Measurements from ENCODE around the gene CENPT.

The CENPT gene

GRCh38 chr16:67847064-67847861 lies at the start of gene CENPT:
CENPT (minus strand) TSS chr16:67847693; CDS start chr16:67833859, 13,834 bp downstream.
- peak; percentile 22 for DNase-seq (ENCODE audit: low read depth)
- TF ChIP-seq CTCF (IDR thresholded peaks at IDR 0.05; ENCODE audit: insufficient read depth, low read depth, low read length, missing control alignments): no peak
- peak within 1 kb of the TSS; percentile 67 for H3K4me3 ChIP-seq (ENCODE audit: low read depth, low read length)

- no peak for TF ChIP-seq CTCF (IDR thresholded peaks at IDR 0.05; ENCODE audit: insufficient read depth, low read depth, low read length, missing control alignments)
- no peak for DNase-seq (ENCODE audit: low read depth)
- no peak overlapping the region for H3K4me3 ChIP-seq (ENCODE audit: low read depth, low read length)
Measured at GRCh38 chr16:67897231-67897630, 49.7 kb upstream of the CENPT start.

GRCh38 chr16:67893743-67894399 lies 46.4 kb upstream of the CENPT start:
- peak; percentile 37 for DNase-seq (ENCODE audit: low read depth)
- no peak for TF ChIP-seq CTCF (IDR thresholded peaks at IDR 0.05; ENCODE audit: insufficient read depth, low read depth, low read length, missing control alignments)
- peak overlapping the region; percentile 70 for H3K4me3 ChIP-seq (ENCODE audit: low read depth, low read length)

- TF ChIP-seq CTCF (IDR thresholded peaks at IDR 0.05; ENCODE audit: insufficient read depth, low read depth, low read length, missing control alignments): no peak
- peak within 1 kb of the TSS; percentile 70 for H3K4me3 ChIP-seq (ENCODE audit: low read depth, low read length)
- peak; percentile 96 for DNase-seq (ENCODE audit: low read depth)
Measured at GRCh38 chr16:67892899-67893742, 45.6 kb upstream of the CENPT start, which contains the start of gene PSKH1. PSKH1 (plus strand) TSS chr16:67893254; CDS start chr16:67908750, 15,496 bp downstream.

- TF ChIP-seq CTCF (IDR thresholded peaks at IDR 0.05; ENCODE audit: insufficient read depth, low read depth, low read length, missing control alignments): no peak
- H3K4me3 ChIP-seq (ENCODE audit: low read depth, low read length): peak overlapping the region; percentile 63
- no peak for DNase-seq (ENCODE audit: low read depth)
Measured at GRCh38 chr16:67892375-67892774, 44.9 kb upstream of the CENPT start.

- no peak overlapping the region for H3K4me3 ChIP-seq (ENCODE audit: low read depth, low read length)
- no peak for TF ChIP-seq CTCF (IDR thresholded peaks at IDR 0.05; ENCODE audit: insufficient read depth, low read depth, low read length, missing control alignments)
- no peak for DNase-seq (ENCODE audit: low read depth)
Measured at GRCh38 chr16:67888331-67888730, 40.8 kb upstream of the CENPT start.
